ENCODE data around the gene EMC6. TPM values are rescaled to one million over a fixed set of nuclear protein-coding genes. Genes with fewer than 3 reads are reported as not detected.
A peak's percentile ranks its signal among the peaks of the same experiment; 100 is the strongest.

Gene EMC6
- total RNA-seq, 4 donors from 2014 or later = 12.6 to 28.1 (median 21.0) TPM

DNA sequence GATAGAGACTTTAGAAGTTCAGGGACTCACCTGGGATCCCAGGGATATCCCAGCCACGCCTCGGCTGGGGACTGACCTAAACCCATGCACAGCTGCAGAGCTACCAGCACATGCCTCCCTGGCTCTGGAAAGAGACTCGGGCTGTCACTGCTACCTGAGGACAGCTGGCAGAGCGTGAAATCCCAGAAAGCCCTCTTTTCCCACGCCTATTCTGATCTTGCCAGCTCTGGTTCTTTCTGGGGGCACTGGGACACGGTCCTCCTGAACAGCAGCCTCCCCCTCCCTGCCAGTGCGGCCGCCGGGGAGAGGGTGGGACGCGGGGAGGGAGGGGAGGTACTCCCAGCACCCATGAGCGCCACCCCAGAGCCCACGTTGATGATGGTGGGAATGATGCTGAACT lies 16.6 kb downstream of the EMC6 start:
- H3K36me3 ChIP-seq = peaks cover 0 to 1% (median 0%) of the 10 kb centered on the region in 3 donors
- H3K4me1 ChIP-seq = peaks cover 0 to 6% (median 0%) of the 10 kb centered on the region in 4 donors
- H3K9me3 ChIP-seq = no peaks in the 10 kb centered on the region
- TF ChIP-seq POLR2A (IDR thresholded peaks at IDR 0.05) = no peak
- TF ChIP-seq, protein P1, sequence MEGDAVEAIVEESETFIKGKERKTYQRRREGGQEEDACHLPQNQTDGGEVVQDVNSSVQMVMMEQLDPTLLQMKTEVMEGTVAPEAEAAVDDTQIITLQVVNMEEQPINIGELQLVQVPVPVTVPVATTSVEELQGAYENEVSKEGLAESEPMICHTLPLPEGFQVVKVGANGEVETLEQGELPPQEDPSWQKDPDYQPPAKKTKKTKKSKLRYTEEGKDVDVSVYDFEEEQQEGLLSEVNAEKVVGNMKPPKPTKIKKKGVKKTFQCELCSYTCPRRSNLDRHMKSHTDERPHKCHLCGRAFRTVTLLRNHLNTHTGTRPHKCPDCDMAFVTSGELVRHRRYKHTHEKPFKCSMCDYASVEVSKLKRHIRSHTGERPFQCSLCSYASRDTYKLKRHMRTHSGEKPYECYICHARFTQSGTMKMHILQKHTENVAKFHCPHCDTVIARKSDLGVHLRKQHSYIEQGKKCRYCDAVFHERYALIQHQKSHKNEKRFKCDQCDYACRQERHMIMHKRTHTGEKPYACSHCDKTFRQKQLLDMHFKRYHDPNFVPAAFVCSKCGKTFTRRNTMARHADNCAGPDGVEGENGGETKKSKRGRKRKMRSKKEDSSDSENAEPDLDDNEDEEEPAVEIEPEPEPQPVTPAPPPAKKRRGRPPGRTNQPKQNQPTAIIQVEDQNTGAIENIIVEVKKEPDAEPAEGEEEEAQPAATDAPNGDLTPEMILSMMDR (IDR thresholded peaks at IDR 0.05) = no peak
- no peak overlapping the region for H3K4me3 ChIP-seq
- H3K27ac ChIP-seq = peak overlapping the region in 1 of 4 donors; percentile 50
- no peak for DNase-seq
- H3K27me3 ChIP-seq = no peaks in the 10 kb centered on the region

DNA sequence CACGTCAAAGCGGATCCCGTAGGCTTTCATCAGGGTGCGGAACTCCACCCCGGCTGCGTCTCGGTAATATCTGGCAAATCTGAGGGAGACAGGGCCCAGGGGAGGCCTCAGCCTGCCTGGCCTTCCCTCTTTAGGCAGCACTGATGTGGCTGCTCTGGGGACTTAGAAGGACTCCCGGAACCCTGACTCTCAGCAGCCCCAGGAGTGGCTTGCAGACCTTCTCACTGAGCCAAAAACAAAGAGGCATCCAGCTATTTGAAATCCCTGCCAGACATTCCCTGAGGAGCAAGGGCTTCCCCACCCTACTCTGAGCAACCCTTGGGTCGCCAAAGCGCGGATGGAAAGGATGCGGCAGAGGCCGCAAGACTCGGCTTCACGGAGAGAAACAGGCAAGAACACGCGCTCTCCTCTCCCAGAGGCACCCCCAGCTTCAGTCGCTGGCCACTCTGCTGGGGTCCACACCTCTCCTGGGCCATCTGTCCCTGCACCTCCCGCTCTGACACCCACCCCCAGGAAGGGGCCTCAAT lies 19.5 kb downstream of the EMC6 start:
- no peak for DNase-seq
- H3K9me3 ChIP-seq = no peaks in the 10 kb centered on the region
- peaks cover 0 to 4% (median 0%) of the 10 kb centered on the region in 3 donors for H3K36me3 ChIP-seq
- H3K4me3 ChIP-seq = no peak overlapping the region
- TF ChIP-seq, protein P1 (IDR thresholded peaks at IDR 0.05) = no peak
- TF ChIP-seq POLR2A (IDR thresholded peaks at IDR 0.05) = no peak
- peaks cover 0 to 7% (median 1%) of the 10 kb centered on the region in 4 donors for H3K4me1 ChIP-seq
- no peaks in the 10 kb centered on the region for H3K27me3 ChIP-seq
- peak overlapping the region in 1 of 4 donors; percentile 43 for H3K27ac ChIP-seq

DNA sequence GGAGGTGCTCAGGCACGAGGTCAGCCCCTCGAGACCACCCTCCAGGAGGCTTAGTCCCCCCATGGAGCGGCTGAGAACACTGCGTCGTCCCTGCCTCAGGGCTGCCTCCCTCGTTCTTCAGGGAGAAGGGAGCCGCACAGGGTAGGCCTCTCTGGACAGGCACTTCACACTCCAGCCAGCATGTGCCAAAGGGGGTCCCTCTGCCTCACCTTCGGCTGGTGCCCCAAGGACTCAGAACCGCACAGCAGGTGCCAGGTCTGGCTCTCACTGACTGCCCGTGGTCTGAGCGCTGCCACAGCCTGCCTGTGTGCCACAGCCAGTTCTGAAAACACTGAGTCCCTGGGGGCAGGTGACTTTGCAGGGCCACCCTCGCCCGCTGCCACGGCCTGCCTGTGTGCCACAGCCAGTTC lies 20.2 kb downstream of the EMC6 start:
- TF ChIP-seq POLR2A (IDR thresholded peaks at IDR 0.05) = no peak
- TF ChIP-seq, protein P1 (IDR thresholded peaks at IDR 0.05) = no peak
- Histone ChIP-seq H3K27ac (peak overlapping the region in 1 of 4 donors; percentile 49), H3K4me3 (no peak overlapping the region), H3K9me3 (no peaks in the 10 kb centered on the region), H3K27me3 (no peaks in the 10 kb centered on the region), H3K4me1 (peaks cover 0 to 7% (median 3%) of the 10 kb centered on the region in 4 donors), H3K36me3 (peaks cover 0 to 4% (median 0%) of the 10 kb centered on the region in 3 donors)
- DNase-seq = no peak

DNA sequence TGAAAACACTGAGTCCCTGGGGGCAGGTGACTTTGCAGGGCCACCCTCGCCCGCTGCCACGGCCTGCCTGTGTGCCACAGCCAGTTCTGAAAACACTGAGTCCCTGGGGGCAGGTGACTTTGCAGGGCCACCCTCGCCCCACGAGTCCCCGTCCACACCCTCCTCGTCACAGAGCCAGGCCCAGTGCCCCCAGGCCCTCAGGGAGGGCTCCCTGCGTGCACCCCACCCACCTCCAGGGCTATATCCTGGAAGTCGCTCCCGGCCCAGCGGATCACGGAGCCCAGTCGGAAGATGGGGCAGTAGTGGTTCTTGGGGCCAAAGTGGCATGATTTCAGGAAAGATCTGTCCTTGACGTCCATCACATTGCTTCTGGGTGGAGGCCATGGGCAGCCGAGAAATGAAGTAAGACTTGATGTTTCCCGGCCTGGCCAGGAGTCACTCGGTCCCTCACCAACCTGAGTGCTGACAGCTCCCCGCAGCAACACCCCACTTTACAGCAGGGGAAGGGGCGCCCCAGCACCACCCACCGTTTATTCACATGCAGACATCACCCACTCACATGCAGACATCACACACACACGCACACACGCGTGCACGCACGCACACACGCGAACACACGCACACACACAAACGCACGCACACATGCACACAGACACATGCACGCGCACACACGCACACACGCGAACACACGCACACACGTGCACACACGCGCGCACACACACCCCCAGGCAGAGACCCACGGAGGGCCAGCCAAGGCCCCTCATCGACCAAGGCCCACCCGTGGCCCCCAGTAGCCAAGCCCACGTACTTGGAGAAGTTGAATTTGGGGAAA lies 20.9 kb downstream of the EMC6 start:
- TF ChIP-seq POLR2A (IDR thresholded peaks at IDR 0.05) = no peak
- TF ChIP-seq, protein P1 (IDR thresholded peaks at IDR 0.05) = no peak

DNA sequence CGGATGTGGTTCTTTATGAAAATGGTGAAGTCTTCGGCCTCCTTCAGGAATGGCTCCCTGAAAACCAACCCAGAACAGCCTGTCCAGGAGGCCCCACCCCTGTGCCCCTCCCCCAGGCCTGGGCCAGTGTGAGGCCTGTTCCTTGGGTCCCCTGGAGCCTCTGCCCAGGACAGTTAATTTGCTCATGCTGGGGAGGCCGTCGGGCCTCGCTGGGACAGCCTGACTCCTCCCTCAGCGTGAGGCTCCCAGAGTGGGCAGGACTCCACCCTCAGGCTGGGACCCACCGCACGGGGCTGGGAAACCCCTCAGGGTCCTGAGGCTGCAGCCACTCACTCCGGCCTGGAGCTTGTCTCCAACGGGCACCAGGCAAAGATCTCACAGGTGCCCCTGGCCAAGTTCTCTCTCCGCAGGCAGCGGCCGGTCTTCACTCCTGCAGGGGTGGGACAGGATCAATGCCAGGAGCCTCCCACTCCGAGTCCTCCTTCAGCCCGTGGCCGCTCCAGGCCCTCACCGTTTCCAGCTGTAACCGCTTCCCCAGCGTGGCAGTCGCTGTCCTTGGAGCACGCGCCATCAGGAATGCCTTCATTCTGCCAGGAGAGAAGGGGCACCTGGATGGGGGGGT lies 21.6 kb downstream of the EMC6 start:
- Histone ChIP-seq H3K36me3 (peaks cover 0 to 4% (median 0%) of the 10 kb centered on the region in 3 donors), H3K9me3 (no peaks in the 10 kb centered on the region), H3K27me3 (peaks cover 0 to 3% of the 10 kb centered on the region in 2 donors), H3K4me1 (peaks cover 0 to 7% (median 4%) of the 10 kb centered on the region in 4 donors), H3K4me3 (no peak overlapping the region), H3K27ac (peak overlapping the region in 1 of 4 donors; percentile 38)
- DNase-seq = no peak
- TF ChIP-seq POLR2A (IDR thresholded peaks at IDR 0.05) = no peak
- TF ChIP-seq, protein P1 (IDR thresholded peaks at IDR 0.05) = no peak

More for the DNA sequence above, 20.9 kb downstream of the EMC6 start:
- no peaks in the 10 kb centered on the region for H3K9me3 ChIP-seq
- no peak overlapping the region for H3K4me3 ChIP-seq
- peaks cover 0 to 7% (median 3%) of the 10 kb centered on the region in 4 donors for H3K4me1 ChIP-seq
- H3K36me3 ChIP-seq = peaks cover 0 to 4% (median 0%) of the 10 kb centered on the region in 3 donors
- H3K27me3 ChIP-seq = no peaks in the 10 kb centered on the region
- no peak for DNase-seq
- H3K27ac ChIP-seq = peak overlapping the region in 1 of 4 donors; percentile 38
